ENCODE results near the gene ZNF831. TPM values are rescaled to one million over a fixed set of nuclear protein-coding genes. Genes with fewer than 3 reads are reported as not detected.

Gene ZNF831
- polyA plus RNA-seq, 1 donor, result 0.31 TPM

- no peaks in the 10 kb centered on the region for H3K36me3 ChIP-seq (ENCODE audit: control insufficient read depth, insufficient read depth, low read length)
- WGBS (ENCODE audit: insufficient coverage, low lambda C conversion rate), result no CpG with 5 or more reads among the region's 5 CpGs
- no peak for DNase-seq
- no peaks in the 10 kb centered on the region for H3K4me1 ChIP-seq (ENCODE audit: control insufficient read depth, insufficient read depth, low read length)
- no peak overlapping the region for H3K27ac ChIP-seq (ENCODE audit: low read length)
- H3K9me3 ChIP-seq (ENCODE audit: control insufficient read depth, low read depth, low read length), result no peaks in the 10 kb centered on the region
- H3K27me3 ChIP-seq (ENCODE audit: control insufficient read depth, insufficient read depth, low read length), result peaks cover 3% of the 10 kb centered on the region
- no peak overlapping the region for H3K4me3 ChIP-seq (ENCODE audit: low read length)
These were observed 16.4 kb downstream of the ZNF831 start for GRCh38 chr20:59179988-59180387.

DNA sequence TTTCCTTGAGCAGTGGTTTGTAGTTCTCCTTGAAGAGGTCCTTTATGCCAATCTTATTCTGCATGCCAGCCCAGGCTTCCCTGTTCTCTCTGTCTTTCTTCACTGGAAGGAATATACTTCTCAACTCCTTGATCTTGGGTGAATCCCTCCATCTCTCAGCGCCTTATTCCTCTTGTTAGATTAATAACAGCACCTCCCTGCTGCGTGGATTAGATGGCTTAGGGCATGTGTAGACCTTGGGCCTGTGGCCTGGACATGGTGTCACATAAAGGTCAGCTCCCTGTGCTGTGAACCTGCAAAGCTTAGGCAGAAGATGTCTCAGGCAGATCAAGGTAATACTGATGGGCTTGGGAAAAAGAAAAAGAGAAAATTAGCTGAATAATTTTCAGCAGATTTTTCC lies 18.3 kb downstream of the ZNF831 start:
- no peak overlapping the region for H3K27ac ChIP-seq (ENCODE audit: low read length)
- H3K4me3 ChIP-seq (ENCODE audit: low read length), result no peak overlapping the region
- no peaks in the 10 kb centered on the region for H3K4me1 ChIP-seq (ENCODE audit: control insufficient read depth, insufficient read depth, low read length)
- no peaks in the 10 kb centered on the region for H3K36me3 ChIP-seq (ENCODE audit: control insufficient read depth, insufficient read depth, low read length)
- no peaks in the 10 kb centered on the region for H3K9me3 ChIP-seq (ENCODE audit: control insufficient read depth, low read depth, low read length)
- no CpG with 5 or more reads among the region's 2 CpGs for WGBS (ENCODE audit: insufficient coverage, low lambda C conversion rate)
- H3K27me3 ChIP-seq (ENCODE audit: control insufficient read depth, insufficient read depth, low read length), result peaks cover 8% of the 10 kb centered on the region
- DNase-seq, result no peak

DNA sequence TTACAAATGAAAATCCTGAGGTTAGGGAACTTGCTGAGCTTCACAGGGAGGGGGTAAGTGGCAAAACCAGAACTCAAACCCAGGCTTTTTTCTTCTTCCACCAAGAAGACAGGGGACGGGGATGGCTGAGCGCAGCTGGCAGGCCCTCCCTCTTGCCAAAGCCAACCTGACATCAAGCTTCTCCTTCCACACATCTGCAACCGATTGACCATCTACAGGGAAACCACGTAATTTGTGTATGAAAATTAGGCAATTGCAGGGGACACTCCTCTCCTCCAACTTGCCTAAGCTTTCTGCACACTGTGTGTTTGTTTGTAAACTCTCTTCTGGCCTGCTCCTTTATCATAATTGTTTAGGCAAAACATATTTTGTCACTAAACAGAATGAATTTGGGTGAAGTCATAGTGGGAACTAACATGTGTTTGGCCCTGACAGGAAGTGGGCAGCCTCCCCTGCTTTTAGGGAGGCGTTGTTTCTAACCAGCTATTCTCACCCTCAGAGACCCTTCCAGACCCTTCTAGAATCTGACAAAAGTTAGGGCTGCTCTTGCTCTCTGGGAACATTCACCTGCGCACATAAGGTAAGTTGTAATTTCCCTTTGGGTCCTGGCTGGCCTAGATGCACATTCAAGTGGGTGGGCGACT lies 18.9 kb downstream of the ZNF831 start:
- no CpG with 5 or more reads among the region's 7 CpGs for WGBS (ENCODE audit: insufficient coverage, low lambda C conversion rate)
- H3K4me3 ChIP-seq (ENCODE audit: low read length), result no peak overlapping the region
- no peaks in the 10 kb centered on the region for H3K4me1 ChIP-seq (ENCODE audit: control insufficient read depth, insufficient read depth, low read length)
- H3K27ac ChIP-seq (ENCODE audit: low read length), result no peak overlapping the region
- DNase-seq, result no peak
- H3K36me3 ChIP-seq (ENCODE audit: control insufficient read depth, insufficient read depth, low read length), result no peaks in the 10 kb centered on the region
- H3K9me3 ChIP-seq (ENCODE audit: control insufficient read depth, low read depth, low read length), result no peaks in the 10 kb centered on the region
- peaks cover 8% of the 10 kb centered on the region for H3K27me3 ChIP-seq (ENCODE audit: control insufficient read depth, insufficient read depth, low read length)

DNA sequence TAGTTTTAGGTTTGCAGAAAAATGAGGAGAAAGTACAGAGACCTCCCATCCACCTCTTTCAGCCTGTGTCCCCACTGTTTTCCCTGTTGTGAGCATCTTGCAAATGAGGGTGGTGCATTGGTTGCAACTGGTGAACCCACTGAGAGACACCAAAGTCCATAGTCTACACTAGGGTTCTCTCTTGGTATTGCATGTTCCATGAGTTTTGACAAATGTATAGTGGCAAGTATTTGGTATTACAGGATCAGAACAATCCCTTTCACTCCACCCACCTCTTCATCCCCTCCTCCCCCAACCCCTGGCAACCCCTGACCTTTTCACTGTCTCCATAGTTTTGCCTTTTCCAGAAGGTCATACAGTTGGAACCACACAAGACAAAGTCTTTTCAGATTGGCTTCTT lies 20.1 kb downstream of the ZNF831 start:
- peaks cover 8% of the 10 kb centered on the region for H3K27me3 ChIP-seq (ENCODE audit: control insufficient read depth, insufficient read depth, low read length)
- H3K4me3 ChIP-seq (ENCODE audit: low read length), result no peak overlapping the region
- H3K9me3 ChIP-seq (ENCODE audit: control insufficient read depth, low read depth, low read length), result no peaks in the 10 kb centered on the region
- H3K4me1 ChIP-seq (ENCODE audit: control insufficient read depth, insufficient read depth, low read length), result no peaks in the 10 kb centered on the region
- H3K27ac ChIP-seq (ENCODE audit: low read length), result no peak overlapping the region
- no peak for DNase-seq
- H3K36me3 ChIP-seq (ENCODE audit: control insufficient read depth, insufficient read depth, low read length), result no peaks in the 10 kb centered on the region

GRCh38 chr20:59184880-59185447 lies 21.3 kb downstream of the ZNF831 start:
- Histone ChIP-seq H3K9me3 (ENCODE audit: control insufficient read depth, low read depth, low read length) (no peaks in the 10 kb centered on the region), H3K36me3 (ENCODE audit: control insufficient read depth, insufficient read depth, low read length) (no peaks in the 10 kb centered on the region), H3K4me1 (ENCODE audit: control insufficient read depth, insufficient read depth, low read length) (no peaks in the 10 kb centered on the region), H3K4me3 (ENCODE audit: low read length) (no peak overlapping the region), H3K27ac (ENCODE audit: low read length) (no peak overlapping the region), H3K27me3 (ENCODE audit: control insufficient read depth, insufficient read depth, low read length) (peaks cover 8% of the 10 kb centered on the region)
- 67% methylated on average over 4 of the region's 16 CpGs for WGBS (ENCODE audit: insufficient coverage, low lambda C conversion rate)
- no peak for DNase-seq

DNA sequence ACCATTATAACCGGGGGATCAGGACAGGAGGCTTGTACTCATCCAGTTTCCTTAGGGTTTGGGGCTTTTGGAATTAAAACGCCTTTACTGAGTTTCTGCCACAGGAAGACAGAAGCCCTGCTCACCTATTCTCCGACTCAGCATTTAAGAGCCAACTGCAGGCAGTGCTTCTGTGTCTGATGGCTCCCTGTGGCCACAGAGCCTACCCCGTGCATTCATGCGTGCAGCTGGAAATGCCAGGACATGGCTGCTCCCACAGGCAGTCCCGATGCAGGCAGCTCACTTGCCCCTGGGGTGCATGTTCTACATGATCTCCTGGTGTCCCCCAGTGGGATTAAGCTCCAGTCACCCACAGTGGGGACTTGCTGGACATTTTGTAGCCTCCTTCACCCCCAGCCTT lies 22.2 kb downstream of the ZNF831 start:
- Histone ChIP-seq H3K4me1 (ENCODE audit: control insufficient read depth, insufficient read depth, low read length) (no peaks in the 10 kb centered on the region), H3K27ac (ENCODE audit: low read length) (no peak overlapping the region), H3K36me3 (ENCODE audit: control insufficient read depth, insufficient read depth, low read length) (no peaks in the 10 kb centered on the region), H3K9me3 (ENCODE audit: control insufficient read depth, low read depth, low read length) (no peaks in the 10 kb centered on the region), H3K4me3 (ENCODE audit: low read length) (no peak overlapping the region), H3K27me3 (ENCODE audit: control insufficient read depth, insufficient read depth, low read length) (peaks cover 11% of the 10 kb centered on the region)
- DNase-seq, result no peak
- no CpG with 5 or more reads among the region's 6 CpGs for WGBS (ENCODE audit: insufficient coverage, low lambda C conversion rate)

- no peaks in the 10 kb centered on the region for H3K9me3 ChIP-seq (ENCODE audit: control insufficient read depth, low read depth, low read length)
- no CpG with 5 or more reads among the region's 5 CpGs for WGBS (ENCODE audit: insufficient coverage, low lambda C conversion rate)
- peaks cover 24% of the 10 kb centered on the region for H3K27me3 ChIP-seq (ENCODE audit: control insufficient read depth, insufficient read depth, low read length)
- no peak for DNase-seq
- no peaks in the 10 kb centered on the region for H3K4me1 ChIP-seq (ENCODE audit: control insufficient read depth, insufficient read depth, low read length)
- no peaks in the 10 kb centered on the region for H3K36me3 ChIP-seq (ENCODE audit: control insufficient read depth, insufficient read depth, low read length)
- no peak overlapping the region for H3K4me3 ChIP-seq (ENCODE audit: low read length)
- no peak overlapping the region for H3K27ac ChIP-seq (ENCODE audit: low read length)
These were observed 26.8 kb downstream of the ZNF831 start for GRCh38 chr20:59190466-59190865.

GRCh38 chr20:59191036-59191755 lies 27.6 kb downstream of the ZNF831 start:
- DNase-seq, result no peak
- Histone ChIP-seq H3K36me3 (ENCODE audit: control insufficient read depth, insufficient read depth, low read length) (no peaks in the 10 kb centered on the region), H3K4me3 (ENCODE audit: low read length) (no peak overlapping the region), H3K27me3 (ENCODE audit: control insufficient read depth, insufficient read depth, low read length) (peaks cover 20% of the 10 kb centered on the region), H3K9me3 (ENCODE audit: control insufficient read depth, low read depth, low read length) (no peaks in the 10 kb centered on the region), H3K4me1 (ENCODE audit: control insufficient read depth, insufficient read depth, low read length) (peaks cover 3% of the 10 kb centered on the region), H3K27ac (ENCODE audit: low read length) (no peak overlapping the region)
- WGBS (ENCODE audit: insufficient coverage, low lambda C conversion rate), result no CpG with 5 or more reads among the region's 40 CpGs

DNA sequence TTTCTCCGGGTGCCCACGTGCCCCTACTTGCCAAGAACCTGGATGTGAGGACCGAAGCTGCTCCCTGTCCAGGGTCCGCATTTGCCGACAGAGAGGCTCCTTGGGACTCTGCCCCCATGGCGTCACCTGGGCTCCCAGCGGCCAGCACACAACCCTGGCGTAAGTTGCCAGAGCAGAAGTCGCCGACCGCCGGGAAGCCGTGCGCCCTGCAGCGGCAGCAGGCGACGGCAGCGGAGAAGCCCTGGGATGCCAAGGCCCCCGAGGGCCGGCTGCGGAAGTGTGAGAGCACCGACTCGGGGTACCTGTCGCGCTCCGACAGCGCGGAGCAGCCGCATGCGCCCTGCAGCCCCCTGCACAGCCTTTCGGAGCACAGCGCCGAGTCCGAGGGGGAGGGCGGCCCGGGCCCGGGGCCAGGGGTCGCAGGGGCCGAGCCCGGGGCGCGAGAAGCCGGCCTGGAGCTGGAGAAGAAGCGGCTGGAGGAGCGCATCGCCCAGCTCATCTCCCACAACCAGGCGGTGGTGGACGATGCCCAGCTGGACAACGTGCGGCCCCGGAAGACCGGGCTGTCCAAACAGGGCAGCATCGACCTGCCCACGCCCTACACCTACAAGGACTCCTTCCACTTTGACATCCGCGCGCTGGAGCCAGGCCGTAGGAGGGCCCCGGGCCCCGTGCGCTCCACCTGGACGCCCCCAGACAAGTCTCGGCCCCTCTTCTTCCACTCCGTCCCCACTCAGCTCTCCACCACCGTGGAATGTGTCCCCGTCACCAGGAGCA lies 28.3 kb downstream of the ZNF831 start:
- no peak overlapping the region for H3K4me3 ChIP-seq (ENCODE audit: low read length)
- WGBS (ENCODE audit: insufficient coverage, low lambda C conversion rate), result no CpG with 5 or more reads among the region's 66 CpGs
- H3K9me3 ChIP-seq (ENCODE audit: control insufficient read depth, low read depth, low read length), result no peaks in the 10 kb centered on the region
- no peak for DNase-seq
- peaks cover 20% of the 10 kb centered on the region for H3K27me3 ChIP-seq (ENCODE audit: control insufficient read depth, insufficient read depth, low read length)
- no peak overlapping the region for H3K27ac ChIP-seq (ENCODE audit: low read length)
- peaks cover 3% of the 10 kb centered on the region for H3K4me1 ChIP-seq (ENCODE audit: control insufficient read depth, insufficient read depth, low read length)
- no peaks in the 10 kb centered on the region for H3K36me3 ChIP-seq (ENCODE audit: control insufficient read depth, insufficient read depth, low read length)

- H3K27ac ChIP-seq (ENCODE audit: low read length), result no peak overlapping the region
- H3K9me3 ChIP-seq (ENCODE audit: control insufficient read depth, low read depth, low read length), result no peaks in the 10 kb centered on the region
- H3K27me3 ChIP-seq (ENCODE audit: control insufficient read depth, insufficient read depth, low read length), result peaks cover 20% of the 10 kb centered on the region
- H3K36me3 ChIP-seq (ENCODE audit: control insufficient read depth, insufficient read depth, low read length), result no peaks in the 10 kb centered on the region
- H3K4me3 ChIP-seq (ENCODE audit: low read length), result no peak overlapping the region
- DNase-seq, result no peak
- WGBS (ENCODE audit: insufficient coverage, low lambda C conversion rate), result 93% methylated on average over 3 of the region's 25 CpGs
- H3K4me1 ChIP-seq (ENCODE audit: control insufficient read depth, insufficient read depth, low read length), result peaks cover 3% of the 10 kb centered on the region
These were observed 28.9 kb downstream of the ZNF831 start for GRCh38 chr20:59192533-59192896.
